ENCODE results near the gene CRYBB2. TPM values are rescaled to one million over a fixed set of nuclear protein-coding genes. Genes with fewer than 3 reads are reported as not detected.

The CRYBB2 gene
- under 1 TPM in 1 of 2 donors, not detected in 1; 0.54 TPM for total RNA-seq

- Histone ChIP-seq H3K4me3 (no peak within 1 kb of the TSS), H3K36me3 (no peaks in the 10 kb centered on the region), H3K27ac (no peak within 1 kb of the TSS), H3K27me3 (replicated peaks; ENCODE audit: insufficient read depth) (no peaks in the 10 kb centered on the region), H3K4me1 (ENCODE audit: control insufficient read depth in 1 of 2, low read depth in 2 of 2) (no peaks in the 10 kb centered on the region), H3K9me3 (no peaks in the 10 kb centered on the region)
- no peak for ATAC-seq (ENCODE audit: insufficient number of reproducible peaks, low FRiP score, low read depth)
- DNase-seq (ENCODE audit: low spot score) = no peak
- no peak for TF ChIP-seq CTCF (IDR thresholded peaks at IDR 0.05)
These were observed at the start of gene CRYBB2 for GRCh38 chr22:25219211-25219689. CRYBB2 (plus strand) TSS chr22:25219639; CDS start chr22:25221430, 1,791 bp downstream.

GRCh38 chr22:25170426-25170980 is 48.9 kb upstream of the CRYBB2 start:
- no peak for TF ChIP-seq CTCF (IDR thresholded peaks at IDR 0.05)
- Histone ChIP-seq H3K4me1 (ENCODE audit: control insufficient read depth in 1 of 2, low read depth in 2 of 2) (peaks cover 0 to 16% of the 10 kb centered on the region in 2 donors), H3K36me3 (peaks cover 26% of the 10 kb centered on the region), H3K9me3 (no peaks in the 10 kb centered on the region), H3K27me3 (replicated peaks; ENCODE audit: insufficient read depth) (no peaks in the 10 kb centered on the region), H3K4me3 (no peak overlapping the region), H3K27ac (no peak overlapping the region)
- no peak for DNase-seq (ENCODE audit: low spot score)
- ATAC-seq (ENCODE audit: insufficient number of reproducible peaks, low FRiP score, low read depth) = no peak

- TF ChIP-seq CTCF (IDR thresholded peaks at IDR 0.05) = peak; percentile 40
- no peak overlapping the region for H3K27ac ChIP-seq
- DNase-seq (ENCODE audit: low spot score) (no peak), ATAC-seq (ENCODE audit: insufficient number of reproducible peaks, low FRiP score, low read depth) (no peak)
- H3K4me3 ChIP-seq = no peak overlapping the region
- H3K36me3 ChIP-seq = peaks cover 33% of the 10 kb centered on the region
- no peaks in the 10 kb centered on the region for H3K4me1 ChIP-seq (ENCODE audit: control insufficient read depth in 1 of 2, low read depth in 2 of 2)
- H3K9me3 ChIP-seq = no peaks in the 10 kb centered on the region
- H3K27me3 ChIP-seq (replicated peaks; ENCODE audit: insufficient read depth) = no peaks in the 10 kb centered on the region
These were observed 47.3 kb upstream of the CRYBB2 start for GRCh38 chr22:25172153-25172552.

GRCh38 chr22:25174156-25174887 is 45.1 kb upstream of the CRYBB2 start:
- DNase-seq (ENCODE audit: low spot score) = no peak
- H3K9me3 ChIP-seq = no peaks in the 10 kb centered on the region
- no peak overlapping the region for H3K4me3 ChIP-seq
- TF ChIP-seq CTCF (IDR thresholded peaks at IDR 0.05) = no peak
- H3K27ac ChIP-seq = no peak overlapping the region
- H3K27me3 ChIP-seq (replicated peaks; ENCODE audit: insufficient read depth) = no peaks in the 10 kb centered on the region
- ATAC-seq (ENCODE audit: insufficient number of reproducible peaks, low FRiP score, low read depth) = no peak
- H3K36me3 ChIP-seq = peaks cover 48% of the 10 kb centered on the region
- no peaks in the 10 kb centered on the region for H3K4me1 ChIP-seq (ENCODE audit: control insufficient read depth in 1 of 2, low read depth in 2 of 2)

- no peaks in the 10 kb centered on the region for H3K27me3 ChIP-seq (replicated peaks; ENCODE audit: insufficient read depth)
- TF ChIP-seq CTCF (IDR thresholded peaks at IDR 0.05) = no peak
- ATAC-seq (ENCODE audit: insufficient number of reproducible peaks, low FRiP score, low read depth) = no peak
- peaks cover 53% of the 10 kb centered on the region for H3K36me3 ChIP-seq
- no peak for DNase-seq (ENCODE audit: low spot score)
- no peaks in the 10 kb centered on the region for H3K4me1 ChIP-seq (ENCODE audit: control insufficient read depth in 1 of 2, low read depth in 2 of 2)
- no peaks in the 10 kb centered on the region for H3K9me3 ChIP-seq
- no peak overlapping the region for H3K27ac ChIP-seq
- no peak overlapping the region for H3K4me3 ChIP-seq
These were observed 44.5 kb upstream of the CRYBB2 start for GRCh38 chr22:25174888-25175411.
